Measurements from ENCODE around the gene ADAMTS9.

ADAMTS9 gene

GRCh38 chr3:64619216-64619615 lies 68.6 kb downstream of the ADAMTS9 start:
- DNase-seq (ENCODE audit: low read depth, low spot score) = no peak

GRCh38 chr3:64617610-64618009 lies 70.2 kb downstream of the ADAMTS9 start:
- DNase-seq (ENCODE audit: low read depth, low spot score) = no peak

DNA sequence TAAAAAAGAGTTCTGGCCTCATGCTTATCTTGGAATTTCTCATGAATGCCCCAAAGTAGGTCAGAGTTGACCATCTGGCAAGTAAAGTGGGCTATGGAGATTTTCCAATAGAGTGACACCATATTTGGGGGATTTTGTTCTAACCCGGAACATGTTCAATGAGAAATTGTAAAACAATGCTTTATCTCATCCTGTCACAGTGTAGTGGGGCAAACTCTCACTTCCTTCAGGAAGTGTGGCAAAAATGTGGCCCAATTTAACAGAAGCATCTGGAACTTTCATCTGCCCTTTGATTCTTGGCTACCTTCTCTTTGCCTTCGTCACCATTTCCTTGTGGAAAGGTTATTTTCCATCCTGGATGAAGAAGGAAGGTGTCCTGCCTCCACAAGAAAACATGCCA lies 70.8 kb downstream of the ADAMTS9 start:
- no peak for DNase-seq (ENCODE audit: low read depth, low spot score)

DNA sequence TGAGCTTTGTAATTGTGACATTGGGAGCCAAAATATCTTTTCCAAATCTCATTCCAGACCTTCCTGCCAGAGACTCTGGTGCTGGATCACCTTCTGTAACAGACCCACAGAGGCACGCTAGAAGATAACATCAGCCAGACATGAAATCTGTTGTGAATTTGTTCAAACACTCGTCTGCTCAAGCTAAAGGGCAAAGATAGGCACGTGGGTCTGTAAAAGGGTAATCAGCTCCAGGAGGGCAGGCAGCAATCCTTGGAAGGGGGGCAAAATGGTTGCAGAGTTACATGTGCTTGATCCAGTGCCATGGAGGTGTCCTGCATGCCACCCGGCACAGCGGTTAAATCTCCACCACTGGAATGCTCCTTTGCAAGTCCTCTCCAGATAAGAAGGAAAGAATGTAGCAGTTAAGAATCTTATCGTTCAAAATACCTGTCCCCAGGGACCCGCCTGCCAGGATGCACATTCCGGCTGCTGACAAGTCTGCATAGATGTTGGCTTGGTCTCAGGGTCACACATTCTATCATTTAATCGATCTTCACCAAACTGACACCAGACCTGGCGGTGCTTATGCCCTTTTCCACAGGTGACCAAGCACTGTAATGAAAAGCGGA lies 74.8 kb downstream of the ADAMTS9 start:
- peak; percentile 14 for DNase-seq (ENCODE audit: low read depth, low spot score)

DNA sequence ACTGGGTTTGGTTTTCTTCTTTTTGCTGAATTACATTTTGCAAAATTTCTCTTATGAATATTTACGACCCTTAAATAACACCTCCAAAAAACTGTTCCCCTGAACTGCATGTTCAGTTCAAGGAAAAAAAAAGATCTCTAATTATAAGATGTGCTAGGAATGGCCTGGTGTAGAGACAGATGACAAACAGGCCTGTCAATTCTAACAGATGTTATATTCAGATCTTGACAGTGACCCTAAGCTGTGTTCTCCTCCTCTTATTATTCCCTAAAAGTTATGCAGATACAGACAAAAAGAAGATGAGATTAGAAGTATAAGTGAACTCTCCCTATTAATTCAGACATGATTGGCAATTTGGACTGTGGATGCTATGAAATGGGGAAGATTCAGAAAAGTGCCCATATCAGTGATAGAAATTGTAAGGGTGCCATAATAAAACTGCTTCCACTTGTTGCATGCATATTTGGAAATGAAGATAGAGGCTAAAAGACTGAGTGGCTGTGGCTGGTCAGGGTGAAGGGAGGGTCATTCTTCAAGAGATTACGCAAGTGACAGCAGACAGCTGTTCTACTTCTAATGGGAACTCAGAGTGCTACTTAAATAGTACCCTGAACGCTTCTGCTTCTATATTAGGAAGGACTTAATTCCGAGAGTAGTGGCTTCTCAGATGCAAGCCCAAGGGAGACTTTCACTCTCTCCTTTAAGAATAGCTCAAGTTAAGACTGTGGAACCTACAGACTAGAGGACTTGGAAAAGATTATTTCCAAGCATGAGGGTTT lies 75.5 kb downstream of the ADAMTS9 start:
- DNase-seq (ENCODE audit: low read depth, low spot score) = no peak

DNA sequence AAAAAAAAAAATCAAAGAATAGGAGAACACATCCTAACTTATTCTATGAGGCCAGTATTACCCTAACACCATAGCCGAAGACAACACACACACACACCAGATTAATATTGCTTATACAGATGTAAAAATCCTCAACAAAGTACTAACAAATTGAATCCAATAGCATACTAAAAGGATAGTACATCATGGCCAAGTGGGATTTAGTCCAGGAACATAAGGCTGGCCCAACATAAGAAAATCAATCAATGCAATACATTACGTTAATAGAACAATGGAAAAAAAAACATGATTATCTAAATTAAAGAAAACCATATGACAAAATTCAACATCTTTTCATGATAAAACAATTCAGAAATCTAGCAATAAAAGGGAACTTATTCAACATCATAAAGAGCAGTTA lies 79.1 kb downstream of the ADAMTS9 start:
- no peak for DNase-seq (ENCODE audit: low read depth, low spot score)

- DNase-seq (ENCODE audit: low read depth, low spot score) = no peak
Observed at GRCh38 chr3:64607032-64607551, 80.7 kb downstream of the ADAMTS9 start.

- no peak for DNase-seq (ENCODE audit: low read depth, low spot score)
Observed at GRCh38 chr3:64604313-64604712, 83.5 kb downstream of the ADAMTS9 start.

- no peak for DNase-seq (ENCODE audit: low read depth, low spot score)
Observed at GRCh38 chr3:64601824-64602223, 86.0 kb downstream of the ADAMTS9 start.

- peak; percentile 29 for DNase-seq (ENCODE audit: low read depth, low spot score)
Observed at GRCh38 chr3:64600246-64600950, 87.4 kb downstream of the ADAMTS9 start.

DNA sequence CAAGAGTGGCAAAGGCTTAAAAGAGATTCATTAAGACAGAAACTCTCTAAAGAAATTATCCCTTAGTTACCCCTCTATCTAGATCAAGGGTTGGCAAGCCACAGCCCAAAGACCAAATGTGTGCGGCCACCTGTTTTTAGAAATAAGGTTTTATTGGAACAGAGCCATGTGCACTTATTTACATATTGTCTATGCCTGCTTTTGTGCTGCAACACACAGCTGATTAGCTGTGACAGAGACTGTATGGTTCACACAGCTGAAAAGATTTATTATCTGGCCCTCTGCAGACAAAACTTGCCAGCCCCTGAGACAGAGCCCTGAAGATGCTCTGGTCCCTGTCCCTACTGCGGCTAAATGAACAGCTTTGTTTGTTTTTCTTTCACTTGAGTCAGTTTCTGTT lies 88.1 kb downstream of the ADAMTS9 start:
- no peak for DNase-seq (ENCODE audit: low read depth, low spot score)

DNA sequence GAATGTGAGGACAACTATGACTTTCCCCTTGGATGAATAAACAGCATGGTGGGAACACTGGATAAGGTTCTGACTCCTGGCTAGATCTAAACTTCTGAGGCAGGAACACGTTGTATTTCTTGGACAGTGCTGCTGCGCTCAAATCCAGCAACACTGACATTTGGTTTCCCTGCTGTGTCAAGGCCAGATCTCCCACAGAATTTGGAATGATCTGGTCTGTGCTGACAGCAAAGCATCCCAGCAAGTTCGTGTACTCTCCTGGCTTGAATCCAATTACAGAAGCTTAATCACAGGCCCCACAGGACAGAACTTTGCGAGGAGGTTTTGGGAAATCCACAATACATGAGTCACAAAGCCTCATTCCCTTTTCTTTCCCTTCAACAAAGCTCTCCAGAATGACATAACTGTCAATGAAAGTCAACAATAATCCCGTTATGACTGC lies 92.5 kb downstream of the ADAMTS9 start:
- DNase-seq (ENCODE audit: low read depth, low spot score) = peak; percentile 84

GRCh38 chr3:64594134-64594533 lies 93.7 kb downstream of the ADAMTS9 start:
- DNase-seq (ENCODE audit: low read depth, low spot score) = peak; percentile 14

DNA sequence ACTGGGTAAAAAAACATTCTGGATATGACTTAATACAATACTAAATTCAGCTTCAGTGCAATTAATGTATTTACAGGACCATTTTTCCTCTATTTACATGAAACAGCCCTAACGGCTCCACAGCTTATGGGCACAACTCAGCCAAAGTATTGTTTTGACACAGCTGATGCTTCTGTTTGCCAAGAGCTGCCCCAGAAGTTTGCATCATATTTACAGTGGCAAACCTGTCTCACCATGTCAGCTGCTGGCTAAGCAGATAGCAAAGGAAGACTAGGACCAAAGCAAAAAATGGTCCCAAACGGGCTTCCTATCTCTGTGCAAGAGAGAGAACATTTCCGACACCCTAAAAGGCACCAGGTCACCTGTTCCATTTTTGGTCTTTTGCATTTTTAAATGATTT lies 94.5 kb downstream of the ADAMTS9 start:
- no peak for DNase-seq (ENCODE audit: low read depth, low spot score)

DNA sequence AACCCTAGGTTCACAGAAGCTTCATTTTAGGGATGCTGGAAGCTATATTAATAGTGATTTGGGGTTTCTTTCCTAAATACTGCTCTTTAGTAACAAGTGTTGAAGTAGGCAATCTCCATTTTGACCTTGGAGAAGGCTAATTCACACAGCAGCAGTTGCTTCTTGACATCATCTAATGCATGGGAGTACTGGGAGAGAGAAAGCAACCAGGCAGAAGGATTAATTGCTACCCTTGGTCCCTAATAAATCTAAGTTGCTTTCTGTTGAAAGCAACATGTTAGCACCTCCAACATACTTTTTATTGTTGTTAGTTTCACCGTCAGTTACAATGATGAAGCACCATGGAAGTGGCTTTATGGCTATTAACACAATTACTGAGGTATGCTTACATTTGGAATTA lies 96.2 kb downstream of the ADAMTS9 start:
- no peak for DNase-seq (ENCODE audit: low read depth, low spot score)

- no peak for DNase-seq (ENCODE audit: low read depth, low spot score)
Observed at GRCh38 chr3:64588380-64588779, 99.4 kb downstream of the ADAMTS9 start.

GRCh38 chr3:64586952-64587351 lies 100.8 kb downstream of the ADAMTS9 start:
- DNase-seq (ENCODE audit: low read depth, low spot score) = no peak

DNA sequence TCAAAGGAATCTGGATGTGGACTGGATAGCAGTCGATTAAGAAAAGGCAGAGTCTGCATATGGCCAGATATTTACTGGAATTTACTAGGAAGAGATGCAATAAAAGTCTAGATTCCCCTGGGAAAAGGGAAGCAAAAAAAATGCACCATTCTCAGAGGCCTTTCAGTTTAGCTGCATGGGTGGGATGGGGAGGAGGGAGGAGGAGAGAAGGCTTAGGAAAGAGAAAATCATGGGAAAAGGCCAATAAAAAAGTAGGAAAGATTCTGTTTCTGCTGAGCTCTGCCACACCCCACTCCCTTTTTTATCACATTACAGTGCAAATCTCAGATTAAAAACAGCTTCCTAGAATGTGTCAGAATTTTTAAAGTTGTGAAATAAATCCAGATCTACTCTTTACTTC lies 103.6 kb downstream of the ADAMTS9 start:
- no peak for DNase-seq (ENCODE audit: low read depth, low spot score)

DNA sequence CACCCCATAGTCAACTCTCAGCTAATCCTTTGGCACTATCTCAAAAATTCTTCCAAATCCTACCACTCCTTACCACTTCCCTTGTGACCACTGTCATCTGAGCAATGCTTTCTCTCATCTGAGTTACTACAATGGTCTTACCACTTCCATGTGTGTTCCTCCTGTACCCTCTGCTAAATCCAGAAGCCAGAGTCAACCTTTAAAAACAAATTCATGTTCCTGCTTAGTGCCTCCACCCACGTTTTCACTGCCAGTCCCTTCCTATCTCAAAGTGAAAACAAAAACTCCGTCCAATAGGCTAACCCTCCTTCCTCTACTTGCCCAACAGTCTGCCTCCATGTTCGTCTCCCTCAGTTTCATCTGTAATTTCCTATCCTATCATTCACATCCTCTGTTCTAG lies 109.0 kb downstream of the ADAMTS9 start:
- no peak for DNase-seq (ENCODE audit: low read depth, low spot score)

DNA sequence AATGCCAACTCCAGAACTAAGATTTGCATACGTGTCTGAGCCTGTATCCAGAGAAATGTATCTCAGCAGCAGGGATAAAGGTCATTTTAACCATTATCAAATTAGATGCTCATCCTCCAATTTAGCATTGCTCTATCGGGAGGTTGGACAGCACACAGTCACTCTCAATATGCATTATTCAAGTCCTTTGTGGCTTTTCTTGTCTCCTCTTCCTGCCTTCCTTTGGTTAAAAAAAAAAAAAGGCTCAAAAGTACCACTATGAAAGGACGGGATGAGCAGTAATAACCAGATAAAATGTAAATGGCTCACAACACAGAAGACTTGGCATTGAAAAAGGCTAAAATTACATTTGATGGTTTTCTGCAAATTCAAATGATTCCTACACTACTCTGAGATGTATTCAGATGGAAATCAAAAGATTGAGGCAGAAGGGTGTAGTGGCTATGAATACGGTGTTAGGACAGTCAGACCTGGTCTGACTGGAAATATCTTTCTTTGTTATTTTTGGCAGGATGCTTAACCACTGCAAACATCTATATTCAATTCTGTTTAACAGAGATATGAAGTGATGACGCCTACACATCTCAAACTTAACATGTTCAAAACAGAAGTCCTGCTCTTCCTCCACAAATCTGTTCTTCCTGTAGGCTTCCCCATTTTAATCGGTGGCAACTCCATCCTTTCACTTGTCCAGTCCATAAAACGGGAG lies 109.6 kb downstream of the ADAMTS9 start:
- peak; percentile 14 for DNase-seq (ENCODE audit: low read depth, low spot score)

- DNase-seq (ENCODE audit: low read depth, low spot score) = no peak
Observed at GRCh38 chr3:64576211-64576775, 111.5 kb downstream of the ADAMTS9 start.

Measured in astrocyte of the hippocampus (primary cell).